Measurements from ENCODE around the gene CNPY4.

GRCh38 chr7:100126931-100127865 lies 7.8 kb downstream of the CNPY4 start, which contains the start of gene MBLAC1:
- TF ChIP-seq CTCF (conservative IDR thresholded peaks at IDR 0.05; ENCODE audit: low read length), result 0 out of 2 replicates have a peak, but pooled peaks have one; percentile 11
- TF ChIP-seq EZH2phosphoT487 (IDR thresholded peaks at IDR 0.05; ENCODE audit: borderline replicate concordance), result no peak

Data from Loucy (cell line).